Activated CD8-positive, alpha-beta memory T cell treated with anti-CD3 and anti-CD28 coated beads, Interleukin-2, amount 10 ng/mL, durations not matched to agents 7 days and 5 days (primary cell): ENCODE results near the gene AHI1. TPM values are rescaled to one million over a fixed set of nuclear protein-coding genes. Genes with fewer than 3 reads are reported as not detected.
"Not testable (repeated sequence)": the region's sequence is repeated elsewhere in the genome, so short reads cannot be mapped to it uniquely, and the experiment has no call there.

Experiments used
- ATAC-seq: fragments of 150-1000 bp; cut with Tn5 transposase; one replicate; pipeline ENCODE4 v1.10.0; 2021; ENCODE audit warnings: moderate library complexity
- CTCF ChIA-PET: fragments of 350-600 bp; sonication (Branson Sonifier 250); formaldehyde crosslinking; loops from one replicate; lab custom pipeline; 2021; ENCODE audit warnings: antibody characterized with exemption; lab: Charles Lee
- DNase-seq: peaks from one replicate; pipeline ENCODE4 v3.0.0-alpha.2; 2020
- H3K27ac Mint-ChIP-seq: one replicate; pipeline ENCODE4 v1.8.0; 2021; ENCODE audit warnings: mild to moderate bottlenecking, mixed read lengths
- H3K27me3 Mint-ChIP-seq: one replicate; pipeline ENCODE4 v1.8.0; 2021; ENCODE audit warnings: mixed read lengths
- H3K36me3 Mint-ChIP-seq: one replicate; pipeline ENCODE4 v1.8.0; 2021; ENCODE audit warnings: mild to moderate bottlenecking, mixed read lengths
- H3K4me1 Mint-ChIP-seq: one replicate; pipeline ENCODE4 v1.8.0; 2021; ENCODE audit warnings: mixed read lengths
- H3K4me3 Mint-ChIP-seq: one replicate; pipeline ENCODE4 v1.8.0; 2021; ENCODE audit warnings: mild to moderate bottlenecking, moderate library complexity, mixed read lengths
- H3K9me3 Mint-ChIP-seq: one replicate; pipeline ENCODE4 v1.8.0; 2022; ENCODE audit warnings: low read depth, mixed read lengths
- total RNA-seq, 2 experiments: library from RNA; stranded (reverse); gene quantifications; one replicate each; pipeline ENCODE4 v1.2.3, GENCODE V29; 2021

Gene AHI1
- total RNA-seq, 2 experiments from 2014 or later = 29.8 to 88.0 TPM

GRCh38 chr6:135358985-135359384 is 138.6 kb downstream of the AHI1 start:
- Mint-ChIP-seq H3K4me1 (peaks cover 14% of the 10 kb centered on the region), H3K36me3 (peaks cover 17% of the 10 kb centered on the region), H3K4me3 (no peak overlapping the region), H3K9me3 (peaks cover 4% of the 10 kb centered on the region), H3K27ac (peak overlapping the region; percentile 16), H3K27me3 (no peaks in the 10 kb centered on the region)
- CTCF ChIA-PET = no interaction called here
- peak; percentile 33 for ATAC-seq
- no peak for DNase-seq

GRCh38 chr6:135358251-135358821 is 139.2 kb downstream of the AHI1 start:
- Mint-ChIP-seq H3K4me3 (no peak overlapping the region), H3K27ac (peak overlapping the region; percentile 20), H3K27me3 (no peaks in the 10 kb centered on the region), H3K4me1 (peaks cover 14% of the 10 kb centered on the region), H3K36me3 (peaks cover 17% of the 10 kb centered on the region), H3K9me3 (peaks cover 4% of the 10 kb centered on the region)
- CTCF ChIA-PET = no interaction called here
- no peak for DNase-seq
- no peak for ATAC-seq

- CTCF ChIA-PET = no interaction called here
Observed at GRCh38 chr6:135354407-135354806, 143.1 kb downstream of the AHI1 start.

GRCh38 chr6:135353113-135353512 is 144.4 kb downstream of the AHI1 start:
- no peak overlapping the region for H3K4me3 Mint-ChIP-seq
- H3K4me1 Mint-ChIP-seq = peaks cover 3% of the 10 kb centered on the region
- H3K36me3 Mint-ChIP-seq = peaks cover 4% of the 10 kb centered on the region
- CTCF ChIA-PET = no interaction called here
- H3K27me3 Mint-ChIP-seq = no peaks in the 10 kb centered on the region
- no peaks in the 10 kb centered on the region for H3K9me3 Mint-ChIP-seq
- ATAC-seq = no peak
- H3K27ac Mint-ChIP-seq = no peak overlapping the region
- DNase-seq = no peak

More at GRCh38 chr6:135354407-135354806, 143.1 kb downstream of the AHI1 start:
- H3K27me3 Mint-ChIP-seq = no peaks in the 10 kb centered on the region
- H3K27ac Mint-ChIP-seq = no peak overlapping the region
- ATAC-seq (no peak), DNase-seq (no peak)
- H3K4me1 Mint-ChIP-seq = peaks cover 12% of the 10 kb centered on the region
- H3K4me3 Mint-ChIP-seq = no peak overlapping the region
- peaks cover 7% of the 10 kb centered on the region for H3K36me3 Mint-ChIP-seq
- no peaks in the 10 kb centered on the region for H3K9me3 Mint-ChIP-seq

- CTCF ChIA-PET = no interaction called here
- peaks cover 5% of the 10 kb centered on the region for H3K36me3 Mint-ChIP-seq
- no peak for DNase-seq
- no peak overlapping the region for H3K4me3 Mint-ChIP-seq
- no peak for ATAC-seq
- peaks cover 4% of the 10 kb centered on the region for H3K4me1 Mint-ChIP-seq
- H3K27ac Mint-ChIP-seq = no peak overlapping the region
- H3K27me3 Mint-ChIP-seq = no peaks in the 10 kb centered on the region
- no peaks in the 10 kb centered on the region for H3K9me3 Mint-ChIP-seq
Observed at GRCh38 chr6:135351635-135352034, 145.9 kb downstream of the AHI1 start.

- no peak overlapping the region for H3K4me3 Mint-ChIP-seq
- H3K9me3 Mint-ChIP-seq = no peaks in the 10 kb centered on the region
- DNase-seq = no peak
- CTCF ChIA-PET = interaction anchor here (0.7 kb wide), 1 partner anchor 17 kb away, joined by 3 read pairs; no protein-coding TSS in a partner anchor
- H3K27me3 Mint-ChIP-seq = no peaks in the 10 kb centered on the region
- peaks cover 9% of the 10 kb centered on the region for H3K4me1 Mint-ChIP-seq
- H3K36me3 Mint-ChIP-seq = peaks cover 8% of the 10 kb centered on the region
- no peak overlapping the region for H3K27ac Mint-ChIP-seq
- ATAC-seq = no peak
Observed at GRCh38 chr6:135347887-135348286, 149.7 kb downstream of the AHI1 start.

GRCh38 chr6:135346747-135347146 is 150.8 kb downstream of the AHI1 start:
- peaks cover 9% of the 10 kb centered on the region for H3K4me1 Mint-ChIP-seq
- CTCF ChIA-PET = no interaction called here
- peaks cover 8% of the 10 kb centered on the region for H3K36me3 Mint-ChIP-seq
- no peak overlapping the region for H3K4me3 Mint-ChIP-seq
- no peaks in the 10 kb centered on the region for H3K27me3 Mint-ChIP-seq
- H3K27ac Mint-ChIP-seq = no peak overlapping the region
- H3K9me3 Mint-ChIP-seq = no peaks in the 10 kb centered on the region
- ATAC-seq (no peak), DNase-seq (no peak)

- no peak overlapping the region for H3K27ac Mint-ChIP-seq
- H3K4me3 Mint-ChIP-seq = no peak overlapping the region
- H3K36me3 Mint-ChIP-seq = peaks cover 12% of the 10 kb centered on the region
- DNase-seq (no peak), ATAC-seq (no peak)
- CTCF ChIA-PET = no interaction called here
- peaks cover 9% of the 10 kb centered on the region for H3K4me1 Mint-ChIP-seq
- H3K27me3 Mint-ChIP-seq = no peaks in the 10 kb centered on the region
- no peaks in the 10 kb centered on the region for H3K9me3 Mint-ChIP-seq
Observed at GRCh38 chr6:135344526-135344925, 153.0 kb downstream of the AHI1 start.

GRCh38 chr6:135339920-135340319 is 157.6 kb downstream of the AHI1 start:
- H3K4me3 Mint-ChIP-seq, H3K27ac Mint-ChIP-seq, H3K9me3 Mint-ChIP-seq, H3K4me1 Mint-ChIP-seq, CTCF ChIA-PET, DNase-seq, ATAC-seq, H3K36me3 Mint-ChIP-seq, H3K27me3 Mint-ChIP-seq: not testable (repeated sequence)

- Mint-ChIP-seq H3K27ac (no peak overlapping the region), H3K36me3 (peaks cover 13% of the 10 kb centered on the region), H3K4me3 (no peak overlapping the region), H3K27me3 (no peaks in the 10 kb centered on the region), H3K9me3 (no peaks in the 10 kb centered on the region), H3K4me1 (peaks cover 21% of the 10 kb centered on the region)
- no peak for DNase-seq
- CTCF ChIA-PET = interaction anchor here (0.5 kb wide), 1 partner anchor 1271 kb away, joined by 4 read pairs; no protein-coding TSS in a partner anchor
- ATAC-seq = no peak
Observed at GRCh38 chr6:135334169-135334568, 163.4 kb downstream of the AHI1 start.

- H3K36me3 Mint-ChIP-seq = peaks cover 16% of the 10 kb centered on the region
Observed at GRCh38 chr6:135331002-135331401, 166.5 kb downstream of the AHI1 start.

GRCh38 chr6:135329851-135330803 is 167.4 kb downstream of the AHI1 start:
- peak; percentile 61 for ATAC-seq
- H3K4me1 Mint-ChIP-seq = peaks cover 26% of the 10 kb centered on the region
- H3K27me3 Mint-ChIP-seq = no peaks in the 10 kb centered on the region
- CTCF ChIA-PET = no interaction called here
- H3K9me3 Mint-ChIP-seq = no peaks in the 10 kb centered on the region
- peaks cover 18% of the 10 kb centered on the region for H3K36me3 Mint-ChIP-seq
- no peak overlapping the region for H3K4me3 Mint-ChIP-seq
- peak; percentile 51 for DNase-seq
- no peak overlapping the region for H3K27ac Mint-ChIP-seq

More at GRCh38 chr6:135331002-135331401, 166.5 kb downstream of the AHI1 start:
- no peak for DNase-seq
- CTCF ChIA-PET = interaction anchor here (1.0 kb wide), 1 partner anchor 17 kb away, joined by 3 read pairs; no protein-coding TSS in a partner anchor
- ATAC-seq = no peak
- Mint-ChIP-seq H3K4me3 (no peak overlapping the region), H3K4me1 (peaks cover 21% of the 10 kb centered on the region), H3K27ac (no peak overlapping the region), H3K9me3 (no peaks in the 10 kb centered on the region), H3K27me3 (no peaks in the 10 kb centered on the region)

- CTCF ChIA-PET = no interaction called here
- ATAC-seq (no peak), DNase-seq (no peak)
- H3K4me3 Mint-ChIP-seq = no peak overlapping the region
- no peaks in the 10 kb centered on the region for H3K9me3 Mint-ChIP-seq
- H3K36me3 Mint-ChIP-seq = peaks cover 18% of the 10 kb centered on the region
- no peaks in the 10 kb centered on the region for H3K27me3 Mint-ChIP-seq
- H3K27ac Mint-ChIP-seq = no peak overlapping the region
- H3K4me1 Mint-ChIP-seq = peaks cover 31% of the 10 kb centered on the region
Observed at GRCh38 chr6:135328136-135328535, 169.4 kb downstream of the AHI1 start.
